A673 (cell line): ENCODE results near the gene ZNRF3.

ENCODE experiments used
- CTCF ChIP-seq: fragments of 300-800, 200-600 bp; sonication (generic); conservative IDR thresholded peaks from 2 replicates; pipeline ENCODE4 v1.5.1; 2017; ENCODE audit warnings: low read depth, mild to moderate bottlenecking, antibody characterized with exemption, low read length, moderate library complexity, mixed read lengths
- EZH2 ChIP-seq: fragments of 200-600 bp; sonication (generic); IDR thresholded peaks from 2 replicates; pipeline ENCODE4 v1.6.1; 2017; ENCODE audit warnings: borderline replicate concordance, low read depth, mild to moderate bottlenecking, mixed read lengths, antibody characterized with exemption, low read length; ENCODE audit not compliant: poor library complexity, severe bottlenecking

GRCh38 chr22:28955817-28956216 lies 72.4 kb downstream of the ZNRF3 start:
- no peak for TF ChIP-seq CTCF
- TF ChIP-seq EZH2 = no peak
